ENCODE results near the gene SLC5A9. TPM values are rescaled to one million over a fixed set of nuclear protein-coding genes. Genes with fewer than 3 reads are reported as not detected.

SLC5A9 gene
- total RNA-seq, 1 experiment from 2014 or later = not detected

GRCh38 chr1:48177257-48177656, 45.3 kb upstream of the SLC5A9 start:
- Histone ChIP-seq H3K9me2 (ENCODE audit: insufficient read depth) (no peaks in the 10 kb centered on the region), H3K9me3 (ENCODE audit: control insufficient read depth in 1 of 2, insufficient read depth in 1 of 2, low read depth in 1 of 2, low read length in 2 of 2) (no peaks in the 10 kb centered on the region), H3K4me3 (replicated peaks in 1 of 2; ENCODE audit: low read depth in 1 of 2, low read length in 2 of 2) (no peak overlapping the region), H3K36me3 (ENCODE audit: control insufficient read depth in 1 of 2, insufficient read depth in 2 of 2, low read length in 2 of 2) (no peaks in the 10 kb centered on the region), H4K20me1 (ENCODE audit: insufficient read depth) (no peaks in the 10 kb centered on the region), H3K79me2 (ENCODE audit: insufficient read depth, low read length) (no peaks in the 10 kb centered on the region), H3K27me3 (ENCODE audit: insufficient read depth, low read length) (peaks cover 21% of the 10 kb centered on the region), H3K9ac (ENCODE audit: low read length) (no peak overlapping the region), H3K27ac (ENCODE audit: low read depth, low read length) (no peak overlapping the region), H3K4me1 (ENCODE audit: control insufficient read depth in 1 of 2, insufficient read depth in 2 of 2, low read length in 2 of 2) (no peaks in the 10 kb centered on the region), H3K4me2 (ENCODE audit: low read length) (no peak overlapping the region), H2AFZ (ENCODE audit: low read depth, low read length, poor library complexity, severe bottlenecking) (no peak overlapping the region)
- BruUV-seq (replicated peaks) = no TSS peak
- intact Hi-C loops (cut with micrococcal nuclease) = no loop called here
- TF ChIP-seq CEBPB (IDR thresholded peaks at IDR 0.05; ENCODE audit: low read depth) (no peak), TCF7L2 (IDR thresholded peaks at IDR 0.05; ENCODE audit: borderline replicate concordance, extremely low read depth, insufficient read depth, insufficient read length) (no peak), POLR2AphosphoS5 (IDR thresholded peaks at IDR 0.05; ENCODE audit: low read depth, low read length) (no peak), YY1 (IDR thresholded peaks at IDR 0.05; ENCODE audit: extremely low read depth, insufficient replicate concordance, low read depth, low read length) (no peak), EZH2phosphoT487 (IDR thresholded peaks at IDR 0.05; ENCODE audit: borderline replicate concordance) (no peak), ZBTB33 (IDR thresholded peaks at IDR 0.05; ENCODE audit: extremely low read depth, insufficient replicate concordance, low read length) (no peak), EGR1 (IDR thresholded peaks at IDR 0.05; ENCODE audit: low read depth) (no peak), RAD21 (IDR thresholded peaks at IDR 0.05; ENCODE audit: low read depth) (no peak)
- ChIA-PET POLR2A (no interaction called here), CTCF (interaction anchor here (1.1 kb wide), 1 partner anchor 26 kb away, joined by 3 read pairs; no protein-coding TSS in a partner anchor), RAD21 (ENCODE audit: low non-redundant PET in 1 of 2, low total read pairs in 2 of 2, uncharacterized antibody in 2 of 2, unreplicated experiment in 2 of 2) (no interaction called here)
- DNase-seq (ENCODE audit: low read depth, low spot score) (no peak), ATAC-seq (no peak)

Data from HCT116 (cell line).